ENCODE results near the gene MTMR1. TPM values are rescaled to one million over a fixed set of nuclear protein-coding genes. Genes with fewer than 3 reads are reported as not detected.

The MTMR1 gene
- total RNA-seq, 3 donors from 2014 or later: 36.2 to 42.1 (median 38.8) TPM

- H3K4me1 Mint-ChIP-seq (ENCODE audit: low read depth): peaks cover 41% of the 10 kb centered on the region
- no peaks in the 10 kb centered on the region for H3K9me3 Mint-ChIP-seq
- no peak for DNase-seq
- no peaks in the 10 kb centered on the region for H3K36me3 Mint-ChIP-seq (ENCODE audit: insufficient read depth)
- H3K4me3 Mint-ChIP-seq: no peak overlapping the region
- no peaks in the 10 kb centered on the region for H3K27me3 Mint-ChIP-seq (ENCODE audit: low read depth)
- no peak for ATAC-seq
Measured at GRCh38 chrX:150688911-150689451, 4.2 kb upstream of the MTMR1 start.

DNA sequence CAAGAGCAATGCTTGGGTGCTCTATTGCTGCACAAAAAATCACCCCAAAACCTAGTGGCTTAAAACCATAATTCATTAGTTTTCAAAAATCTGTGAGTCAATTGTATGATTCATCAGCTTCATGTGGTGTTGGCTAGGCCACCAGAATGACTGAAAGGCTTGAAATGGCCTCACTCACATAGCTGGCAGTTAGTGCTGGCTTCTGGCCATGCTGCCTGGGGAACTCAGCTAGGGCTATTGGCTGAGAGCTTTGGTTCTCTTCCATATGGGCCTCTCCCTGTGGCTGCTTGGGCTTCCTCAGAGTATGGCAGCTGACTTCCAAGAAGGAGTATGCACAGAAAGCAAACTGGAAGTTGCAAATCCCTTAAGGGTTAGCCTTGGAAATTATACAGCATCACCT lies 3.1 kb upstream of the MTMR1 start:
- H3K4me1 Mint-ChIP-seq (ENCODE audit: low read depth): peaks cover 50% of the 10 kb centered on the region
- peak in 1 of 2 donors; percentile 8 for ATAC-seq
- DNase-seq: no peak
- H3K4me3 Mint-ChIP-seq: no peak overlapping the region
- peaks cover 2% of the 10 kb centered on the region for H3K36me3 Mint-ChIP-seq (ENCODE audit: insufficient read depth)
- H3K9me3 Mint-ChIP-seq: no peaks in the 10 kb centered on the region
- H3K27me3 Mint-ChIP-seq (ENCODE audit: low read depth): no peaks in the 10 kb centered on the region

DNA sequence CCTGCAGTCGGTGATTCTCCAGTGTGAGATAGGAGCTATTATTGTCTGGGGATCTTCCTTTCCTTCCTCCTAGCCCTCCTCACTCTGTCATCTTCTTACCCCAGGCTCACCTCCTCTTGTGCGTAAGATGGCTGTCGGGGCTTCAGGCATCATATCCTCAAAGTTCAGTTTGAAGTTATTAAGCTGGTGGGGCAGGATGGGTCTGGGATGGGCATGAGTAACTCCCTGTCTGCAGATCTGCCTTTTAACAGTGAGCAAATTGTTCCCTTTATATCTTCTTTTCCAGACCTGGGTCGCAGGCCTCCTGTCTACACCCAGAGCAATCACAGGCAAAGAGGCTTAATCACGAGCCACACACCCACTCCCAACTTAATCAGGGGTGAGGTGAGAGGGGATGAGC lies 900 bp upstream of the MTMR1 start:
- Mint-ChIP-seq H3K4me3 (peak overlapping the region; percentile 86), H3K27me3 (ENCODE audit: low read depth) (no peaks in the 10 kb centered on the region), H3K4me1 (ENCODE audit: low read depth) (peaks cover 70% of the 10 kb centered on the region), H3K36me3 (ENCODE audit: insufficient read depth) (peaks cover 10% of the 10 kb centered on the region), H3K9me3 (no peaks in the 10 kb centered on the region)
- DNase-seq (peak; percentile 18), ATAC-seq (no peak)

DNA sequence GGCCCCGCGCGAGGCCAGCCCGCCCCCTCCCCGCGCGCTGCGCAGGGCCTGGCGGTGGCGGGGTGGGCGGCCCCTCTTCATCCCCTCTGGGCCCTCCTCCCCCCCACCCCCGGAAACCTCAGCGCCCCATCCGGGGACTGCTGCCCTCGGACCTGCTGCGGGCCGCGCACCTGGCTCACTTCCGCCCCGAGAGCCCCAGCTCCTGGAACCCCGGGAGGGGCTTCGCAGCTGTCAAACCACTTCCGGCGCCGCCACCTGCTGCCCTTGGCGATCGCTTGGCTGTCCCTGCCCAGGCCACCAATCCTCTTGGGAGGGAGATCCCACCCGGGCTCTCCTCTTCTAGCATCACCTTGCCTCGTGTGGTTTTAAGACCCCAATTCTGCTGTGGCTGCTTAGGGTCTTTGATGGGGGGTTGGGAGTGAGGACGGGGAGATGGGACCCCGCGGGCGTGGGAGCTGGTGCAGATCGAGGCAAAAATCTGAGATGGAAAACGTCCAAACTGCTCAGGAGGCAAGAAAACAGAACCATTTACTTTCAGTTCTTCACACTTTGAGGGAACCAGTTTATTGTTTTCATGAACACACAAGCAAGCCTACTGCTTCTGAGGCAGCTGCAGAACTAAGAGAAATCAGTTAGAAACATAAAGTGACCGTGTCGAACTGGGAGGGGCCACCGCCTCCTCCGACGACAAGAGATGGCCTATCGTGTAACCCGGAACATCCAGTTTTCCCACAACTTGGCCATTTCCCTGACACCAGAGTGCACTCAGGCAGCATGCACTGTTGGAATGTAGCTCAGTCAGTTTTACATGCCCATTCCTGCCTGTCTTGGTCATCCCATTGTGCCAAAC lies 754 bp downstream of the MTMR1 start:
- H3K9me3 Mint-ChIP-seq: no peaks in the 10 kb centered on the region
- peaks cover 10% of the 10 kb centered on the region for H3K36me3 Mint-ChIP-seq (ENCODE audit: insufficient read depth)
- peaks cover 69% of the 10 kb centered on the region for H3K4me1 Mint-ChIP-seq (ENCODE audit: low read depth)
- peak overlapping the region; percentile 91 for H3K4me3 Mint-ChIP-seq
- H3K27me3 Mint-ChIP-seq (ENCODE audit: low read depth): no peaks in the 10 kb centered on the region
- peak; percentile 43 for DNase-seq
- peak; percentile 31 to 33 for ATAC-seq

DNA sequence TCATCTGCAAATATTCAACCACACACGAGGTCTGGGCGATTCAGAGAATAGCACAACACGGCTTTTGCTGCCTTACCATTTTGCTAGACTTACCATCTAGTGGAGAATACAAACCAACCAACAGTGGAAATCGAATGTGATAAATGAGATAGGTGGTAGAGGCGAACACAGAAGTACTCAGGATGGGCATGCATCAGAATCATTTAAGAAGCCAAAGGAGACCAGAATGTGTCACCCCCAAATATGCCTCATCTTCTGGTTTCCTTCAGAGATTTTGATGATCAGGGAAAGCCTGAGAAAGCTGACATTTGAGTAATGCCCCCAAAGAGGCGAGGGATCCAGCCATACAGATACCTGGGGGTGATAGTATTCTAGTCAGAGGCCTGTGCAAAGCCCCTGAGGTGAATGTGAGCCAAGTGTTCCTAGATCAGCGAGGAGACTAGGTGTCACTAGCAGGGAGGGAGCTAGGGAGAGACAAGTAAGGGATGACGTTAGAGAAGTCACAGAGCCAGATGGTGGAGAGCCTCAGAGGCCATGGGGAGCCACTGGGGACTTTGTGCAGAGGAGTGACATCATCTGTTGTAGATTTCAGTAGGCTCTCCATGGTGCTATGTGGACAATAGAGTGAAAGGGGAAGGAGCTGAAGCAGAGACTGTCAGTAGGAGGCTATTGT lies 1.7 kb downstream of the MTMR1 start:
- Mint-ChIP-seq H3K4me3 (peak overlapping the region; percentile 91), H3K36me3 (ENCODE audit: insufficient read depth) (peaks cover 10% of the 10 kb centered on the region), H3K4me1 (ENCODE audit: low read depth) (peaks cover 68% of the 10 kb centered on the region), H3K27me3 (ENCODE audit: low read depth) (no peaks in the 10 kb centered on the region), H3K9me3 (no peaks in the 10 kb centered on the region)
- DNase-seq: no peak
- ATAC-seq: peak; percentile 59 to 65

DNA sequence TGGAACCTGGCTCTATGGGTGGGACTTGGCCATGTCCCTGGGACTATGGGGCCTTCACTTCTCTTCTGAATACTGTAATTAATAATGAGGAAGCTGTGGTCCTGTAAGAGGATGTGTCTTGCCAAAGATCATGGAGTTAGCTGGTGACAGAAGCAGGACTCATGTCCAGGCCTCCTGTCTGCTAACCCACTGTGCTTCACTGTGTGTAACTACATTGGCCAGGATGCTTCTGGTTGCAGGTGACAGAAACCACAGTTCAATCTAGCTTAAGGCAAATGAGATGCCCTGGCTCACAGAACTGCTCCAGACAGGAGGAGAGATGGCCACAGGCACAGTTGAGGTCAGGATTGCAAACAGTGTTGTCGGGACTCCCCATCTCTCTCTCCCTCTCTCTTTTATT lies 3.1 kb downstream of the MTMR1 start:
- ATAC-seq (no peak), DNase-seq (no peak)
- H3K27me3 Mint-ChIP-seq (ENCODE audit: low read depth): no peaks in the 10 kb centered on the region
- no peaks in the 10 kb centered on the region for H3K9me3 Mint-ChIP-seq
- peaks cover 12% of the 10 kb centered on the region for H3K36me3 Mint-ChIP-seq (ENCODE audit: insufficient read depth)
- peaks cover 59% of the 10 kb centered on the region for H3K4me1 Mint-ChIP-seq (ENCODE audit: low read depth)
- peak overlapping the region; percentile 58 for H3K4me3 Mint-ChIP-seq

GRCh38 chrX:150696866-150697265 lies 3.7 kb downstream of the MTMR1 start:
- DNase-seq (no peak), ATAC-seq (no peak)
- peak overlapping the region; percentile 46 for H3K4me3 Mint-ChIP-seq
- H3K9me3 Mint-ChIP-seq: no peaks in the 10 kb centered on the region
- no peaks in the 10 kb centered on the region for H3K27me3 Mint-ChIP-seq (ENCODE audit: low read depth)
- peaks cover 54% of the 10 kb centered on the region for H3K4me1 Mint-ChIP-seq (ENCODE audit: low read depth)
- H3K36me3 Mint-ChIP-seq (ENCODE audit: insufficient read depth): peaks cover 12% of the 10 kb centered on the region

DNA sequence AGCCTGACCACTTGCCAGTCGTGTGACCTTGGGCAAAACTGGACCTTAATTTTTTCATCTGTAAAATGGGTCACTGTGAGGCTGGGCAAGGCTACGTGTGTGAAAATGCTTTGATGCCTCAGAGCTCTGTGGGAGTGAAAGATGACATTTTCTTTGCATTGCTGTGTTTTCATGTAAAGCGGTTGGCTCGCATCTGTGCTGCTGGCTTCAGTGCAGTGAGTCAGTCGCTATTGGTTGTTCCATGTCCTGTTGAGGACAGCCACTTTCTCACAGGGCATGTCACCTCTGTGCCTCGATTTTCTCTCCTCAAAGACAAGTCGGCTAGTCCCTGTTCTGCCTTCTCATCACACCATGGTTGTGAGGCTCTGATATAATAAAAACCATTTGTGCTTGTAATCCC lies 4.4 kb downstream of the MTMR1 start:
- H3K9me3 Mint-ChIP-seq: no peaks in the 10 kb centered on the region
- H3K27me3 Mint-ChIP-seq (ENCODE audit: low read depth): no peaks in the 10 kb centered on the region
- peaks cover 46% of the 10 kb centered on the region for H3K4me1 Mint-ChIP-seq (ENCODE audit: low read depth)
- DNase-seq (no peak), ATAC-seq (no peak)
- H3K4me3 Mint-ChIP-seq: peak overlapping the region; percentile 19
- peaks cover 12% of the 10 kb centered on the region for H3K36me3 Mint-ChIP-seq (ENCODE audit: insufficient read depth)

DNA sequence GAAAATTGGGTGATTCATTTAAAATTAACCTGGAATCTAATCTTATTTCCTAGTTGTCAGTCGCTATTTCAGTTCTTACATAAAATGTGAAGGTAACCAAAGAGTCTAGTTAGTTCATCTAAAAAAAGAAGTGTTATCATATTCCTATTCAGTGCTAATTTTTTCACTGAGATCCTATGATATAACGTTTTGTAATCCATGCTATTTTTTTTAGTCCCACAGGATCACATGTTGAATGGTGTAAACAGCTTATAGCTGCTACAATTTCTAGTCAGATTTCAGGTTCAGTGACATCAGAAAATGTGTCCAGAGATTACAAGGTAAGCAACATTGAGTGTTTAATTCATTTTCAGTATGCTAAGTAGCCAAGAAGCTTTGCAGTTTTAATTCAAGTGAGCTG lies 5.8 kb downstream of the MTMR1 start:
- DNase-seq (no peak), ATAC-seq (no peak)
- H3K4me1 Mint-ChIP-seq (ENCODE audit: low read depth): peaks cover 56% of the 10 kb centered on the region
- peaks cover 16% of the 10 kb centered on the region for H3K36me3 Mint-ChIP-seq (ENCODE audit: insufficient read depth)
- no peak overlapping the region for H3K4me3 Mint-ChIP-seq
- no peaks in the 10 kb centered on the region for H3K9me3 Mint-ChIP-seq
- H3K27me3 Mint-ChIP-seq (ENCODE audit: low read depth): no peaks in the 10 kb centered on the region

- no peaks in the 10 kb centered on the region for H3K27me3 Mint-ChIP-seq (ENCODE audit: low read depth)
- no peak for DNase-seq
- peaks cover 57% of the 10 kb centered on the region for H3K4me1 Mint-ChIP-seq (ENCODE audit: low read depth)
- no peaks in the 10 kb centered on the region for H3K9me3 Mint-ChIP-seq
- no peak overlapping the region for H3K4me3 Mint-ChIP-seq
- H3K36me3 Mint-ChIP-seq (ENCODE audit: insufficient read depth): peaks cover 23% of the 10 kb centered on the region
- no peak for ATAC-seq
Measured at GRCh38 chrX:150700107-150700506, 6.9 kb downstream of the MTMR1 start.

- ATAC-seq (no peak), DNase-seq (no peak)
- Mint-ChIP-seq H3K27me3 (ENCODE audit: low read depth) (no peaks in the 10 kb centered on the region), H3K36me3 (ENCODE audit: insufficient read depth) (peaks cover 20% of the 10 kb centered on the region), H3K4me1 (ENCODE audit: low read depth) (peaks cover 48% of the 10 kb centered on the region), H3K4me3 (no peak overlapping the region), H3K9me3 (no peaks in the 10 kb centered on the region)
Measured at GRCh38 chrX:150701377-150701776, 8.2 kb downstream of the MTMR1 start.

GRCh38 chrX:150702966-150703694 lies 9.9 kb downstream of the MTMR1 start:
- no peaks in the 10 kb centered on the region for H3K9me3 Mint-ChIP-seq
- no peak overlapping the region for H3K4me3 Mint-ChIP-seq
- DNase-seq: no peak
- H3K36me3 Mint-ChIP-seq (ENCODE audit: insufficient read depth): peaks cover 25% of the 10 kb centered on the region
- no peaks in the 10 kb centered on the region for H3K27me3 Mint-ChIP-seq (ENCODE audit: low read depth)
- ATAC-seq: no peak
- peaks cover 39% of the 10 kb centered on the region for H3K4me1 Mint-ChIP-seq (ENCODE audit: low read depth)

GRCh38 chrX:150703695-150703974 lies 10.4 kb downstream of the MTMR1 start:
- Mint-ChIP-seq H3K4me1 (ENCODE audit: low read depth) (peaks cover 39% of the 10 kb centered on the region), H3K4me3 (no peak overlapping the region), H3K9me3 (no peaks in the 10 kb centered on the region), H3K36me3 (ENCODE audit: insufficient read depth) (peaks cover 25% of the 10 kb centered on the region), H3K27me3 (ENCODE audit: low read depth) (no peaks in the 10 kb centered on the region)
- no peak for ATAC-seq
- no peak for DNase-seq

GRCh38 chrX:150704030-150704613 lies 10.9 kb downstream of the MTMR1 start:
- Mint-ChIP-seq H3K36me3 (ENCODE audit: insufficient read depth) (peaks cover 28% of the 10 kb centered on the region), H3K4me3 (no peak overlapping the region), H3K9me3 (no peaks in the 10 kb centered on the region), H3K4me1 (ENCODE audit: low read depth) (peaks cover 36% of the 10 kb centered on the region), H3K27me3 (ENCODE audit: low read depth) (no peaks in the 10 kb centered on the region)
- ATAC-seq: peak; percentile 86 to 87
- no peak for DNase-seq

Data from activated T-cell treated with anti-CD3 and anti-CD28 coated beads, Interleukin-2, amount 50 U/mL, for 4 hours (primary cell).